HepG2 (cell line): Measurements from ENCODE around the gene DHX8. TPM values are rescaled to one million over a fixed set of nuclear protein-coding genes. Genes with fewer than 3 reads are reported as not detected.
A peak's percentile ranks its signal among the peaks of the same experiment; 100 is the strongest.

ENCODE experiments used
- AGO1 ChIP-seq: fragments of 200-400 bp; formaldehyde crosslinking; IDR thresholded peaks from 2 replicates; pipeline ENCODE4 v1.6.1; 2017; ENCODE audit warnings: mild to moderate bottlenecking, low read depth, low read length, moderate library complexity; ENCODE audit not compliant: poor library complexity, severe bottlenecking
- CCDC6 ChIP-seq: sonication (generic); formaldehyde crosslinking; IDR thresholded peaks from 2 replicates; pipeline ENCODE4 v1.8.1; 2022; ENCODE audit warnings: mild to moderate bottlenecking, missing genetic modification reagents, moderate library complexity
- EP300 ChIP-seq, 3 experiments: sonication (generic) in 1 of 3; formaldehyde crosslinking in 1 of 3; IDR thresholded peaks; 2 replicates each; pipeline versions ENCODE4 v1.5.1 to v1.6.1; 2011 to 2020; ENCODE audit warnings: low read depth in 2 of 3, low read length in 2 of 3, borderline replicate concordance in 1 of 3, improper control_type of control experiment in 1 of 3, mild to moderate bottlenecking in 1 of 3, missing genetic modification reagents in 1 of 3, moderate library complexity in 1 of 3
- FIP1L1 ChIP-seq: fragments of 200-400 bp; formaldehyde crosslinking; IDR thresholded peaks from 2 replicates; pipeline ENCODE4 v1.6.1; 2018; ENCODE audit warnings: low read depth, mild to moderate bottlenecking, low read length, moderate library complexity, borderline replicate concordance; ENCODE audit not compliant: insufficient read depth
- FOXP1 ChIP-seq, 2 experiments: fragments of 450-650 bp in 1 of 2; IDR thresholded peaks; 2 replicates each; pipeline ENCODE4 v1.6.1; 2017 to 2018; ENCODE audit warnings: antibody characterized with exemption in 1 of 2
- HOXA9 ChIP-seq: sonication (generic); formaldehyde crosslinking; IDR thresholded peaks from 2 replicates; pipeline ENCODE4 v1.8.1; 2022; ENCODE audit warnings: missing genetic modification reagents, mild to moderate bottlenecking, moderate library complexity, borderline replicate concordance
- JUN ChIP-seq: sonication (generic); formaldehyde crosslinking; IDR thresholded peaks from 2 replicates; pipeline ENCODE4 v1.4.0; 2020; ENCODE audit warnings: mild to moderate bottlenecking, missing genetic modification reagents
- NR3C1 ChIP-seq: sonication (generic); formaldehyde crosslinking; IDR thresholded peaks from 2 replicates; pipeline ENCODE4 v1.4.0; 2020; ENCODE audit warnings: missing genetic modification reagents
- PPARG ChIP-seq: conservative IDR thresholded peaks from 2 replicates; pipeline ENCODE4 v1.6.1; 2016; ENCODE audit warnings: missing biosample characterization, missing genetic modification reagents
- RBM22 ChIP-seq: fragments of 200-400 bp; formaldehyde crosslinking; optimal IDR thresholded peaks from 2 replicates; pipeline ENCODE3; 2017; ENCODE audit warnings: mild to moderate bottlenecking, low read length, moderate library complexity
- TBX3 ChIP-seq: fragments of 450-650 bp; IDR thresholded peaks from 2 replicates; pipeline ENCODE4 v1.6.1; 2017; ENCODE audit warnings: antibody characterized with exemption, mild to moderate bottlenecking, inconsistent platforms, borderline replicate concordance
- TCF7 ChIP-seq: sonication (generic); IDR thresholded peaks from 2 replicates; pipeline ENCODE4 v1.6.1; 2016; ENCODE audit warnings: antibody characterized with exemption, low read depth
- TEAD3 ChIP-seq: optimal IDR thresholded peaks from 2 replicates; pipeline ENCODE3; 2016; ENCODE audit warnings: borderline replicate concordance
- THAP11 ChIP-seq: IDR thresholded peaks from 2 replicates; pipeline ENCODE4 v1.6.1; 2016; ENCODE audit warnings: missing biosample characterization, missing genetic modification reagents
- ZFP36L2 ChIP-seq: sonication (generic); formaldehyde crosslinking; IDR thresholded peaks from 2 replicates; pipeline ENCODE4 v1.4.0; 2020; ENCODE audit warnings: missing genetic modification reagents
- ZFY ChIP-seq: sonication (generic); formaldehyde crosslinking; IDR thresholded peaks from 2 replicates; pipeline ENCODE4 v1.4.0; 2020; ENCODE audit warnings: missing genetic modification reagents
- ZNF354B ChIP-seq: sonication (generic); formaldehyde crosslinking; IDR thresholded peaks from 2 replicates; pipeline ENCODE4 v1.8.0; 2022; ENCODE audit warnings: mild to moderate bottlenecking, missing genetic modification reagents
- ZNF543 ChIP-seq: sonication (generic); formaldehyde crosslinking; IDR thresholded peaks from 2 replicates; pipeline ENCODE4 v1.4.0; 2020; ENCODE audit warnings: mild to moderate bottlenecking, missing genetic modification reagents
- ZNF557 ChIP-seq: sonication (generic); formaldehyde crosslinking; IDR thresholded peaks from 2 replicates; pipeline ENCODE4 v1.4.0; 2020; ENCODE audit warnings: missing genetic modification reagents
- ZNF629 ChIP-seq: sonication (generic); formaldehyde crosslinking; conservative IDR thresholded peaks from 2 replicates; pipeline ENCODE4 v1.5.0; 2020; ENCODE audit warnings: missing genetic modification reagents
- ZNF703 ChIP-seq: sonication (generic); formaldehyde crosslinking; IDR thresholded peaks from 2 replicates; pipeline ENCODE4 v1.5.1; 2020; ENCODE audit warnings: missing genetic modification reagents, mild to moderate bottlenecking, moderate library complexity, borderline replicate concordance
- ZNF775 ChIP-seq: sonication (generic); formaldehyde crosslinking; IDR thresholded peaks from 2 replicates; pipeline ENCODE4 v1.4.0; 2020; ENCODE audit warnings: missing genetic modification reagents, mild to moderate bottlenecking, moderate library complexity, borderline replicate concordance
- ZNF788 ChIP-seq: sonication (generic); formaldehyde crosslinking; IDR thresholded peaks from 2 replicates; pipeline ENCODE4 v1.5.0; 2020; ENCODE audit warnings: mild to moderate bottlenecking, missing genetic modification reagents, borderline replicate concordance
- polyA plus RNA-seq, 8 experiments: library from polyadenylated mRNA; depleted of rRNA in 3 of 8; stranded (reverse) in 7 of 8; unstranded in 1 of 8; fragments of >200 nt; fragmentation: Illumina TruSeq in 4 of 8; extraction: Trizol in 4 of 8; gene quantifications; 2 replicates each; pipeline versions ENCODE4 v1.2.1 to v1.2.3, GENCODE V29; 2011 to 2016; ENCODE audit warnings: low read depth in 4 of 8, missing spikeins in 1 of 8, mixed read lengths in 1 of 8; ENCODE audit not compliant: insufficient read depth in 1 of 8
- total RNA-seq, 5 experiments: library from RNA; depleted of rRNA; stranded (reverse); fragments of >200 nt; fragmentation: Illumina TruSeq; extraction: Trizol; gene quantifications; 2 replicates each; pipeline ENCODE4 v1.2.3, GENCODE V29; 2016; ENCODE audit warnings: low read depth in 1 of 5
- TF ChIP-seq, protein P1 (sequence below): IDR thresholded peaks from 2 replicates; pipeline ENCODE4 v1.6.1; 2016; ENCODE audit warnings: missing genetic modification reagents, missing compliant biosample characterization
- TF ChIP-seq, protein P2 (sequence below): sonication (generic); formaldehyde crosslinking; conservative IDR thresholded peaks from 2 replicates; pipeline ENCODE4 v1.4.0; 2020; ENCODE audit warnings: mild to moderate bottlenecking, missing genetic modification reagents, moderate library complexity

The DHX8 gene
- total and polyA plus RNA-seq, 2 of the 13 experiments (the other 11 are each of a cell fraction or from before 2014, with no cell fraction given) = 24.8 to 48.9 TPM

DNA sequence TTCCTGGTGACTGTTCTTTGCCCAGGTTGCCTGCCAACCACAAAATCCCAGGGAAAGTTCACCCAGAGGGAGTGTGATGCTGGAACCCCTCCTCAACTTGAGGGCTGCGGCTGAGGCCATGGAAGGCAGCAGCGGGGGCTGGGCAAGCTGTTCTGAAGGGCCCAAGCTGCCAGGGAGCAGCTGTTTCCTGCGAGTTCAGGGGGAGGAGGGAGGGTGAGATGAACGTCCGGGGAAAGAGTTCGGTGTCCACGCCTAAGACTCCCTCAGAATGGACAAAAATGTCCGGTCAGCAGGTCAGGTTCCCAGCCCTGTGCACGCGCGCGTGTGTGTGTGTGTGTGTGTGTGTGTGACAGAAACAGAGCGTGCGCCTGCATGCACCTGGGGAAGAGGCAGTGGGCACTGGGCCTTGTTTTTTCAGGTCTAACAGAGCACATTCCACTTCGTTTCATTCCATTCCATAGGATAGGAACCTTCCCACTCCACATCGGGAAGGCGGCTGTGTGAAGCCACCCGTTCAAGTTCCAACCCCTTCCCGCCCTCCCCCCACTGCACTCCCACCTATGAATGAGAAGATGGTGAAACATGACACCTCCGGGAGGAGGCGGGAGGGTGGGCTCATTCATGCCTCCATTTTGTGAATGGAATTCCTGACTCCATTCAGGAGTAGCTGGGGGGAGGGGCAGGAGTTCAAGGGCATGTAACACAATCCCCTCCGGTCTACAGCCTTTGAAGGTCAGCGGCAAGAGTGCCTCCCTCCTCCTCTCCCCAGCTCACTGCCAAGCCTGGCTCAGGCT is 46.7 kb downstream of the DHX8 start (continued):
- TF ChIP-seq CCDC6 (CRISPR knock-in tag) = peak; percentile 96
- peak; percentile 96 for TF ChIP-seq JUN (CRISPR knock-in tag)
- no peak for TF ChIP-seq NR3C1
- TF ChIP-seq RBM22 = peak; percentile 96
- peak; percentile 96 for TF ChIP-seq TEAD3 (CRISPR knock-in tag)
- peak; percentile 74 for TF ChIP-seq ZFY
- TF ChIP-seq THAP11 (CRISPR knock-in tag) = peak; percentile 87
- peak; percentile 65 for TF ChIP-seq AGO1
- TF ChIP-seq TBX3 = peak; percentile 91
- TF ChIP-seq EP300 (IDR thresholded peaks at IDR 0.05; ENCODE audit: low read depth in 2 of 2, low read length in 2 of 2) = peak; percentile 97 to 98
- TF ChIP-seq EP300 (CRISPR knock-in tag; IDR thresholded peaks at IDR 0.05; ENCODE audit: borderline replicate concordance) = peak; percentile 99
- 0 out of 2 replicates have a peak, but pooled peaks have one; percentile 26 for TF ChIP-seq ZNF703 (CRISPR knock-in tag)
- TF ChIP-seq PPARG (CRISPR knock-in tag) = peak; percentile 92
- TF ChIP-seq, protein P1, sequence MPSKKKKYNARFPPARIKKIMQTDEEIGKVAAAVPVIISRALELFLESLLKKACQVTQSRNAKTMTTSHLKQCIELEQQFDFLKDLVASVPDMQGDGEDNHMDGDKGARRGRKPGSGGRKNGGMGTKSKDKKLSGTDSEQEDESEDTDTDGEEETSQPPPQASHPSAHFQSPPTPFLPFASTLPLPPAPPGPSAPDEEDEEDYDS (CRISPR knock-in tag) = peak; percentile 88
- TF ChIP-seq ZNF543 = peak; percentile 98
- TF ChIP-seq ZFP36L2 (CRISPR knock-in tag) = no peak
- TF ChIP-seq HOXA9 = 0 out of 2 replicates have a peak, but pooled peaks have one; percentile 39
- TF ChIP-seq, protein P2, sequence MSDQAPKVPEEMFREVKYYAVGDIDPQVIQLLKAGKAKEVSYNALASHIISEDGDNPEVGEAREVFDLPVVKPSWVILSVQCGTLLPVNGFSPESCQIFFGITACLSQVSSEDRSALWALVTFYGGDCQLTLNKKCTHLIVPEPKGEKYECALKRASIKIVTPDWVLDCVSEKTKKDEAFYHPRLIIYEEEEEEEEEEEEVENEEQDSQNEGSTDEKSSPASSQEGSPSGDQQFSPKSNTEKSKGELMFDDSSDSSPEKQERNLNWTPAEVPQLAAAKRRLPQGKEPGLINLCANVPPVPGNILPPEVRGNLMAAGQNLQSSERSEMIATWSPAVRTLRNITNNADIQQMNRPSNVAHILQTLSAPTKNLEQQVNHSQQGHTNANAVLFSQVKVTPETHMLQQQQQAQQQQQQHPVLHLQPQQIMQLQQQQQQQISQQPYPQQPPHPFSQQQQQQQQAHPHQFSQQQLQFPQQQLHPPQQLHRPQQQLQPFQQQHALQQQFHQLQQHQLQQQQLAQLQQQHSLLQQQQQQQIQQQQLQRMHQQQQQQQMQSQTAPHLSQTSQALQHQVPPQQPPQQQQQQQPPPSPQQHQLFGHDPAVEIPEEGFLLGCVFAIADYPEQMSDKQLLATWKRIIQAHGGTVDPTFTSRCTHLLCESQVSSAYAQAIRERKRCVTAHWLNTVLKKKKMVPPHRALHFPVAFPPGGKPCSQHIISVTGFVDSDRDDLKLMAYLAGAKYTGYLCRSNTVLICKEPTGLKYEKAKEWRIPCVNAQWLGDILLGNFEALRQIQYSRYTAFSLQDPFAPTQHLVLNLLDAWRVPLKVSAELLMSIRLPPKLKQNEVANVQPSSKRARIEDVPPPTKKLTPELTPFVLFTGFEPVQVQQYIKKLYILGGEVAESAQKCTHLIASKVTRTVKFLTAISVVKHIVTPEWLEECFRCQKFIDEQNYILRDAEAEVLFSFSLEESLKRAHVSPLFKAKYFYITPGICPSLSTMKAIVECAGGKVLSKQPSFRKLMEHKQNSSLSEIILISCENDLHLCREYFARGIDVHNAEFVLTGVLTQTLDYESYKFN (CRISPR knock-in tag) = peak; percentile 99
- TF ChIP-seq ZNF354B (CRISPR knock-in tag) = peak; percentile 68; the same call in 1 of the 2 replicates
- peak; percentile 21; the same call in 1 of the 2 replicates for TF ChIP-seq ZNF557 (CRISPR knock-in tag)
- TF ChIP-seq ZNF629 (CRISPR knock-in tag) = no peak
- TF ChIP-seq ZNF775 (CRISPR knock-in tag) = peak; percentile 87; the same call in 1 of the 2 replicates
- TF ChIP-seq ZNF788 (CRISPR knock-in tag) = peak; percentile 97
- no peak; the same call in 1 of the 2 replicates for TF ChIP-seq FIP1L1
- TF ChIP-seq FOXP1 (IDR thresholded peaks at IDR 0.05) = no peak
- TF ChIP-seq FOXP1 (CRISPR knock-in tag; IDR thresholded peaks at IDR 0.05) = peak; percentile 88
- peak; percentile 97 for TF ChIP-seq TCF7
